HG03565 (cell line): ENCODE measurements around the gene CHMP1B.
A peak's percentile ranks its signal among the peaks of the same experiment; 100 is the strongest.
"Not testable (repeated sequence)": the region's sequence is repeated elsewhere in the genome, so short reads cannot be mapped to it uniquely, and the experiment has no call there.

ENCODE experiments used
- ATAC-seq: cut with Tn5 transposase; IDR thresholded peaks from one replicate; pipeline ENCODE4 v1.9.1; 2021; ENCODE audit warnings: mild to moderate bottlenecking, moderate library complexity; ENCODE audit not compliant: unreplicated experiment

The CHMP1B gene

DNA sequence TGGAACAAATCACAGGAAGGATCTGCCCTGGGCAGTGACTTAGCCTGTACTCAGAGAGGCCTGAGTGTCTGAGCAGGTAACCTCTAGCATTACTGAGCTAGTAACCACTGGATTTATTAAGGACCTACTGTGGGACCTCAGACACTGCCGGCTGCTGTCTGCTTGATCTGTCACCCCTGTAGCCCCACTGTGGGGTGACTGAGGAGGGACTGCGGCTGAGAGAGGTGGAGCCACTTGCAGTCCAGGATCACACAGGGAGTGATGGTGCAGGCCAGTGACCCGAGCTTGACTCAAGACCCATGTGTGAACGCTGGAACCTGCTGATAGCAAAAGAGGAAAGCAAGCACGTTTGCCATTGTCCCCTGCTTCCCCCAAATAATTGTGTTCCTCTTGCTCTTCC lies 15.6 kb downstream of the CHMP1B start:
- no peak for ATAC-seq

- no peak for ATAC-seq
These were observed 17.0 kb downstream of the CHMP1B start for GRCh38 chr18:11868230-11868629.

- no peak for ATAC-seq
These were observed 20.3 kb downstream of the CHMP1B start for GRCh38 chr18:11871501-11871900.

- no peak for ATAC-seq
These were observed 21.4 kb downstream of the CHMP1B start for GRCh38 chr18:11872479-11873136.

DNA sequence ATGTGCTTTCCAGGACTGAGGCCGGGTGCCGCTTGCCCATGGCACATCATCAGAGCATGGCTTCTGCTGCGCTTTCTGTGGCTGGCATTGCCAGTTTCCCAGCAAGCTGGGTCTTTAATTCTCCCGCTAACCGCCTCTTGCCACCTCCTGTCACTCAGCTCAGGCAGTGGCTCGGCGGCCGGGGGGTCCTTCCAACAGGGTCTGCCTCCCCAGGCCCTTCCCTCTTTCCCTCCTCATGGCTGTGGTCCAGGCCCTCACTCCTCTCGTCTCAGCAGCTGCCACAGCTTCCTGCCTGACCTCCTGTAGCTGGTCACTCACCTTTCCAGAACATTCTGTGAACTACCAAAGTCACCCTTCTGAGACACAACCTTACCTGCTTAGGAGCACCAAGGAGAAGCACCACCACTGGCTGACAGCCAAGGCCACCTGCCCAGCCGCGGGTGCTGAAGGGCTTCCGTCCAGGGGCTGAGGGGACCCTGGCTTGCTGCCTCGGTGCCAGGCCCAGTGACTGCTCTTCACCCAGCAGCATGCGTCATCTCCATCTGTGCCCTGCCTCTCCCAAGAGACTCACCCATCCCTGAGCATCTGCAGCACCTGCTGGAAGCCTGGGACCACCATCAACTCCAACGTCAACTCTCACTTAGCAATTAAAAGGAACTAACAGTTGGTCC lies 22.6 kb downstream of the CHMP1B start:
- no peak for ATAC-seq

DNA sequence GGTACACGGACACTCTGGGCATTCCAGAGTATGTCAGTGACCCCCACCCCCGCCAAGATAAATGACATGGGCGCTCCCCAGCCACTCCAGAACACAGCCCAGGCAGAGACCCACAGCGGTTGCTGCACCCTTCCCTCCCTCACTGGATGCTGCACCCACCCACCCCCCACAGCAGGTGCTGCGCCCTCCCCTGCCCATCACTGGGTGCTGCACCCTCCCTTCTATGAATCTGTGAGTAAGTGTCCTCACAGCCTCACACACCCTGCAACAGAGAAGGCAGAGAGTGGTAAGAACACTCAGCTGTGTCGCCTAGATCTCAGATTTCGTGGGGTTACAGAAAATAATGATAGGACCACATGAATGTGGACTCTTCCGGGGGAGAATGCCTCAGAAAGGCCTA lies 23.5 kb downstream of the CHMP1B start:
- no peak for ATAC-seq

- ATAC-seq = no peak
These were observed 26.4 kb downstream of the CHMP1B start for GRCh38 chr18:11877497-11878135.

GRCh38 chr18:11880586-11881304 lies 29.5 kb downstream of the CHMP1B start:
- ATAC-seq = no peak

GRCh38 chr18:11882636-11883035 lies 31.4 kb downstream of the CHMP1B start:
- ATAC-seq = no peak

- peak; percentile 79 for ATAC-seq
These were observed 31.9 kb downstream of the CHMP1B start for GRCh38 chr18:11883153-11883552.

GRCh38 chr18:11884396-11885030 lies 33.3 kb downstream of the CHMP1B start:
- ATAC-seq = no peak

DNA sequence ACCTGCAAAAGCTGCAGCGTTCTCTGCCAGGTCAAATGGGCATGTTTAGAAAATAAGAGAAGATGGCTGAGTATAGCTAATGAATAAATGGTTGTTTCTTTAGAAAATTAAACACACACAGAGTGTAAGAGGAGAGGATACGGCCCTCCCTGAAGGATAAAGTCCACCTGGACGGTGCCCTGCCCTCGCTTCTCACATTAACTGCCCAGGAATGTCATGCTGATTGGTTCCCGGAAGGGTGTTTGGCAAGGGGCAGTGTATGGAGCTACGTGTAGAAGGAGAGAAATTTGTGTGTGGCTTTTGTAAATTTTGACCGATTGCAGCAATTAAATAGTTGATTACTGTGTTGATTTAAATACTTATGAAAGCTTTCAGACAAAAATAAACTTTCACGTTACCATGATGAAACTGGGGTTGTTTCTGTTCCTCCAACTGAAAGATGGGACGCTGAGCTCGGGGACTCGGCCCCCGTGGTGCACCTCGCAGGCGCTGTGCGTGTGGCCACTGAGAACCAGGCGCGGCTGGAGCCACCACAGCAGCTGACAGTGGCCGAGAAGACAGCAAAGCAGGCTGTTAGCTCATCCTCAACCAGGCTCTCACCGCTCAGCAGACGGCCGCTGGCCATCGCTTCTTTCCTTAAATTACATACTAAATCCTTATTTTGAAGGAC lies 34.2 kb downstream of the CHMP1B start:
- ATAC-seq = no peak

GRCh38 chr18:11886577-11887110 lies 35.4 kb downstream of the CHMP1B start:
- ATAC-seq = no peak

- ATAC-seq = no peak
These were observed 36.3 kb downstream of the CHMP1B start for GRCh38 chr18:11887328-11888128.

DNA sequence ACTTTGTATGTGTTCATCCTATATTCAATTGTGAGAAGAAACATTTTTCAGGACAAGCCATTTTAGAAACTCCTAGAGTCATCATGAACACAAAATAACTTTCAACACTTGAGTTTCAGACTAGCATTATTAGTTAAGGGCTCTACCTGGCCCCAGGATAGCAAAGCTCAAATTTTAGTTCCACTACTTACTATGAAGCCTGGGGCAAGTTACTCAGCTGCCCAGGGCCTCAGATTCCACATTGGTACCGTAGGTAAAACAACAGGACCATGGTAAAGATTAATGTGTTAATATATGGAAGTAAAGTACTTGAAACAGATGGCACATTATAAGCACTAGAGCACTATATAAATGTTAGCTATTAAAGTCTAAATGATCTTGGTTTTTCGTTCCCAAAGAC lies 37.5 kb downstream of the CHMP1B start:
- ATAC-seq = no peak

GRCh38 chr18:11889284-11889683 lies 38.1 kb downstream of the CHMP1B start:
- no peak for ATAC-seq

- no peak for ATAC-seq
These were observed 40.5 kb downstream of the CHMP1B start for GRCh38 chr18:11891737-11892136.

DNA sequence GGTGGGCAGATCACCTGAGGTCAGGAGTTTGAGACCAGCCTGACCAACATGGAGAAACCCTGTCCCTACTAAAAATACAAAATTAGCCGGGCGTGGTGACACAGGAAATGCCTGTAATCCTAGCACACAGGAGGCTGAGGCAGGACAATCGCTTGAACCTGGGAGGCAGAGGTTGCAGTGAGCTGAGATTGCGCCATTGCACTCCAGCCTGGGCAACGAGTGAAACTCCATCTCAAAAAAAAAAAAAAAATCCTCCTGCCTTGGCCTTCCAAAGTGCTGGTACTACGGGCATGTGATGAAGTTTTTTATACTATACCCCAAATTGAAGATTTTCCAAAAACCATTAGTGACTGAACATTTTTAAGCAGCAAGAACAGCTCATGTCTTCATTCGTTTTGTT lies 41.2 kb downstream of the CHMP1B start:
- ATAC-seq = not testable (repeated sequence)

- no peak for ATAC-seq
These were observed 46.6 kb downstream of the CHMP1B start for GRCh38 chr18:11897781-11898180.
